ENCODE data around the gene AGAP5. TPM values are rescaled to one million over a fixed set of nuclear protein-coding genes. Genes with fewer than 3 reads are reported as not detected.

Gene AGAP5

GRCh38 chr10:73627300-73627699, 70.6 kb downstream of the AGAP5 start:
- Histone ChIP-seq H3K56ac (ENCODE audit: low read length) (no peak overlapping the region), H3K27me3 (ENCODE audit: insufficient read depth, low read length, poor library complexity) (no peaks in the 10 kb centered on the region), H3K36me3 (ENCODE audit: control insufficient read depth, insufficient read depth, low read length) (no peaks in the 10 kb centered on the region), H4K5ac (ENCODE audit: low read length) (no peak overlapping the region), H3K27ac (ENCODE audit: low read depth, low read length) (no peak overlapping the region), H2BK120ac (ENCODE audit: low read depth, low read length) (no peak overlapping the region), H3K23ac (ENCODE audit: low read length) (no peak overlapping the region), H4K8ac (ENCODE audit: low read depth, low read length) (peak overlapping the region; percentile 59), H3K4me3 (ENCODE audit: low read length) (no peak overlapping the region), H2AK5ac (ENCODE audit: low read length) (no peak overlapping the region), H3K4me1 (ENCODE audit: control insufficient read depth, low read depth, low read length) (no peaks in the 10 kb centered on the region), H3K79me1 (ENCODE audit: low read length) (no peaks in the 10 kb centered on the region), H3K4ac (ENCODE audit: low read depth, low read length) (no peak overlapping the region), H3K4me2 (ENCODE audit: low read length) (no peak overlapping the region), H3K79me2 (ENCODE audit: control insufficient read depth, insufficient read depth, low read length) (no peaks in the 10 kb centered on the region), H2BK15ac (replicated peaks; ENCODE audit: low read depth) (no peak overlapping the region), H3K9ac (ENCODE audit: low read length) (no peak overlapping the region), H2BK5ac (ENCODE audit: low read length) (no peak overlapping the region), H3K18ac (ENCODE audit: low read length) (no peak overlapping the region)
- no peak for DNase-seq
- no CpG with 5 or more reads among the region's 6 CpGs for WGBS (ENCODE audit: extremely low coverage, insufficient coverage, low lambda C conversion rate)

DNA sequence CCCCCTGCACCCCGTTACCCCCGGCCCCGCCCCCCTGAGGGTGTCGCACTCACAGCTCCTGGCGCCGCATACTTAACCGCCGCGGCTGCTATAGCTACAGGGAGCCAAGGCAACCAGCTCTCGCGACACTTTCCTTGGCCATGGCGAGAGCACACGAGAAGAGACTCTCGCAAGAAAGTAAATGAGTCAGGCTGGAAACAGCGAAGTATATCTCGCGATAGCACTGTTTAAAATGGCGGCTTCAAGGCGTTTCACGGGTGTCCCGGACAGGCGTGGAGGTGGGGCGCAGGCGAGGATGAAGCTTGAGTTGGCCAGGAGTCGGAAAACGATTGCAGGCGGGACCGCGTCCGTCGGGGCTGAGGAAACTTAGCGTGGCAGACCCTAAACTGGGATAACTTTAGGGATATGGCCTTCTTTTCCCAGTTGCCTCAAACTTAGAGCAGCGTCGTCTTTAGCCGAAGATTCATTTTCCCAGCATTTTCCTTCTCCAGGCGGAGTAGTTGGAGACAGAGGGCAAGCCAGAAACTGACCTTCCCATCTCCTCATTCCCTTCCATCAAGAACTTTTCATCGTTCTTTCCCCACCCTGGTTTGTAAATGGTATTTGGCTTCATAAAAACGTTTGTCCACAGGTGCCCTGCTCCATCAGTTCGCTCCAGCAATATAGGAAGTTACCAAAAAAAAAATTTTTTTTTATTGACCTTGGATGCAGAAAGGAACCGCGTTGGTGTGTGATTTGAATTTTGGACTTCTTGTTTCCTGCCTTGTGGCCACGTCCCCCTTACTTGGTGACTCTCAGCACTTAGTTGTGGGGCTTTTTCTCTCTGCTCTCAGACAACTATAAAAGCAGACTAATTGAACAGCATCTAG, 71.8 kb downstream of the AGAP5 start:
- H3K23ac ChIP-seq (ENCODE audit: low read length), result no peak overlapping the region
- no CpG with 5 or more reads among the region's 42 CpGs for WGBS (ENCODE audit: extremely low coverage, insufficient coverage, low lambda C conversion rate)

GRCh38 chr10:73625004-73625883, 72.7 kb downstream of the AGAP5 start:
- Histone ChIP-seq H3K4me1 (ENCODE audit: control insufficient read depth, low read depth, low read length) (no peaks in the 10 kb centered on the region), H3K27ac (ENCODE audit: low read depth, low read length) (peak overlapping the region; percentile 60), H3K79me1 (ENCODE audit: low read length) (no peaks in the 10 kb centered on the region), H3K23ac (ENCODE audit: low read length) (no peak overlapping the region), H3K36me3 (ENCODE audit: control insufficient read depth, insufficient read depth, low read length) (no peaks in the 10 kb centered on the region), H3K4me2 (ENCODE audit: low read length) (peak overlapping the region; percentile 72), H2BK15ac (replicated peaks; ENCODE audit: low read depth) (no peak overlapping the region), H2BK5ac (ENCODE audit: low read length) (peak overlapping the region; percentile 79), H2AK5ac (ENCODE audit: low read length) (no peak overlapping the region), H3K4me3 (ENCODE audit: low read length) (peak overlapping the region; percentile 95), H3K79me2 (ENCODE audit: control insufficient read depth, insufficient read depth, low read length) (no peaks in the 10 kb centered on the region), H4K8ac (ENCODE audit: low read depth, low read length) (peak overlapping the region; percentile 77), H3K18ac (ENCODE audit: low read length) (peak overlapping the region; percentile 33), H4K5ac (ENCODE audit: low read length) (no peak overlapping the region), H2BK120ac (ENCODE audit: low read depth, low read length) (no peak overlapping the region), H3K9ac (ENCODE audit: low read length) (peak overlapping the region; percentile 94), H3K56ac (ENCODE audit: low read length) (peak overlapping the region; percentile 94), H3K27me3 (ENCODE audit: insufficient read depth, low read length, poor library complexity) (no peaks in the 10 kb centered on the region), H3K4ac (ENCODE audit: low read depth, low read length) (no peak overlapping the region)
- peak; percentile 81 for DNase-seq
- no CpG with 5 or more reads among the region's 46 CpGs for WGBS (ENCODE audit: extremely low coverage, insufficient coverage, low lambda C conversion rate)

More for the DNA sequence above, 71.8 kb downstream of the AGAP5 start:
- peak overlapping the region; percentile 52 for H2BK5ac ChIP-seq (ENCODE audit: low read length)
- no peaks in the 10 kb centered on the region for H3K27me3 ChIP-seq (ENCODE audit: insufficient read depth, low read length, poor library complexity)
- H3K4me3 ChIP-seq (ENCODE audit: low read length), result peak overlapping the region; percentile 95
- peak overlapping the region; percentile 83 for H3K4ac ChIP-seq (ENCODE audit: low read depth, low read length)
- H3K56ac ChIP-seq (ENCODE audit: low read length), result peak overlapping the region; percentile 94
- no peaks in the 10 kb centered on the region for H3K79me2 ChIP-seq (ENCODE audit: control insufficient read depth, insufficient read depth, low read length)
- H3K4me2 ChIP-seq (ENCODE audit: low read length), result peak overlapping the region; percentile 54
- H2BK120ac ChIP-seq (ENCODE audit: low read depth, low read length), result no peak overlapping the region
- no peak overlapping the region for H2BK15ac ChIP-seq (replicated peaks; ENCODE audit: low read depth)
- H3K79me1 ChIP-seq (ENCODE audit: low read length), result no peaks in the 10 kb centered on the region
- no peak overlapping the region for H4K8ac ChIP-seq (ENCODE audit: low read depth, low read length)
- H3K36me3 ChIP-seq (ENCODE audit: control insufficient read depth, insufficient read depth, low read length), result no peaks in the 10 kb centered on the region
- peak overlapping the region; percentile 2 for H2AK5ac ChIP-seq (ENCODE audit: low read length)
- peak; percentile 99 for DNase-seq
- H3K9ac ChIP-seq (ENCODE audit: low read length), result peak overlapping the region; percentile 90
- peak overlapping the region; percentile 89 for H4K5ac ChIP-seq (ENCODE audit: low read length)
- no peaks in the 10 kb centered on the region for H3K4me1 ChIP-seq (ENCODE audit: control insufficient read depth, low read depth, low read length)
- peak overlapping the region; percentile 46 for H3K18ac ChIP-seq (ENCODE audit: low read length)
- peak overlapping the region; percentile 60 for H3K27ac ChIP-seq (ENCODE audit: low read depth, low read length)

Small RNAs within 50 kb of the gene (small RNA-seq; reads per million reads assigned to genes)
- gene AC022400.4 (ENCODE audit: insufficient read depth) (not detected), gene RNA5SP320 (ENCODE audit: insufficient read depth) (not detected)
